ENCODE measurements around the gene SLC34A1.

GRCh38 chr5:177389241-177390169 is 5.3 kb downstream of the SLC34A1 start:
- TF ChIP-seq EZH2 (IDR thresholded peaks at IDR 0.05; ENCODE audit: borderline replicate concordance, low read length) (no peak), CTCF (IDR thresholded peaks at IDR 0.05; ENCODE audit: low read length) (no peak)

Measured in OCI-LY1 (cell line).